SK-N-MC (cell line): ENCODE measurements around the gene ACVR2B.

ENCODE experiments used
- EZH2 ChIP-seq: fragments of 200-600 bp; sonication (generic); IDR thresholded peaks from one replicate; pipeline ENCODE4 v1.6.1; 2017; ENCODE audit warnings: antibody characterized with exemption
- FOXP2 ChIP-seq: optimal IDR thresholded peaks from 2 replicates; pipeline ENCODE3; 2011; ENCODE audit warnings: mild to moderate bottlenecking, moderate library complexity; ENCODE audit not compliant: insufficient read depth; ENCODE audit errors: extremely low read length, control extremely low read depth
- POLR2AphosphoS5 ChIP-seq: IDR thresholded peaks from 2 replicates; pipeline ENCODE4 v1.6.1; 2012; ENCODE audit warnings: mild to moderate bottlenecking, low read depth, low read length, borderline replicate concordance

- TF ChIP-seq POLR2AphosphoS5 = no peak
- TF ChIP-seq EZH2 = no peak
- no peak for TF ChIP-seq FOXP2
These were observed 33.6 kb downstream of the ACVR2B start for GRCh38 chr3:38487323-38487722.
